Activated CD8-positive, alpha-beta memory T cell treated with anti-CD3 and anti-CD28 coated beads for 48 hours (primary cell): ENCODE data around the gene UGT1A5.

Experiments used
- DNase-seq, 3 experiments: peaks; one replicate each; pipeline ENCODE4 v3.0.0-alpha.2; 2020; ENCODE audit warnings: low read depth in 2 of 3, low spot score in 2 of 3

The UGT1A5 gene

DNA sequence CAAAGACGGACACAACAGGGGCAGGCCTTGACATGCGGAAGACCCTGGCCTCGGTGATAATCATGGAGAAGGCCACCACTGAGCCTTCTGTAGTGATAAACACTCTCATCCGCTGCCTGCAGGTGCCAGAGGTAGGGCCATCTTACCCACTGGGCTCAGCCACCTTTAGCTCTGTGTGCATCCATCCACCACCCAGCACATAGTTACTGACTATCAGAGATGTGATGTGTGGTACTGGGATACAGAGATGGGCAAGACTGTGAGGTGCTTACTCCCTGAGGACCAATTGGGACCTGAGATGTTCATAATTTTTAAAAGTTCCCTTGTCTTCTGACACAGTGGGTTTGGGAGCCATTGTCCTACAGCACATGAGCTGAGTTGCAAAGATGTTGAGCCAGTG, 67.0 kb downstream of the UGT1A5 start:
- DNase-seq: no peak

DNA sequence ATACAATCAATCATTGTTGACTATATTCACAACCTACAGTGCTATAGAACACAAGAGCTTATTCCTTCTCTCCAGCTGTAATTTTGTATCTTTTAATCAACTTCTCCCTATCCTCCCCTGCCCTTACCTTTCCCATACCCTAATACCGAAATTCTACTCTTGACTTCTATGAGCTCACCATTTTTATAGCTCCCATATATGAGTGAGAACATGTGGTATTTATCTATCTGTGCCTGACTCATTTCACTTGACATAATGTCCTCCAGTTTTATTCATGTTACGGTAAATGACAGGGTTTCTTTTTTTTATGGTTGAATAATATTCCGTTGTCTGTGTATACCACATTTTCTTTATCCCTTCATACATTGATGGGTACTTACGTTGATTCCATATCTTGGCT, 68.1 kb downstream of the UGT1A5 start:
- DNase-seq: no peak

DNA sequence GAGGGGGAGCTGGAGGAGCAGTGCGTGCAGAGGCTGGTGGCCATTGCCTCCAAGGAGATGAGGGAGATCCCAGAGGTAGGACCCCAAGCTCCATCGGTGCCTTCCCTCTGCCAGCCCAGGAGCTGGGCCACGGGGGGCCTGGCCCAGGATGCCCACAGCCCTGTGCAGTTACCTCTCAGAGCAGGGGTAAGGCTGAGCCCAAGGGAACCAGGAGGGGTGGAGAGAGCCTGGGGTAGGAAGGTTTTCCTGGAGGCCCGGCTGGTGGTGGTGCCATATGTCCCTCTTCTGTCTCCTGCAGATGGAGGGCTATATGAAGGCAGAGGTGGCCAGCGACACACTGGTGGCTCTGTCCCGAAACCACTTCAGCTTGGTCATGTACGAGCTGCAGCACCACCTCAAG, 76.8 kb downstream of the UGT1A5 start:
- DNase-seq: no peak

DNA sequence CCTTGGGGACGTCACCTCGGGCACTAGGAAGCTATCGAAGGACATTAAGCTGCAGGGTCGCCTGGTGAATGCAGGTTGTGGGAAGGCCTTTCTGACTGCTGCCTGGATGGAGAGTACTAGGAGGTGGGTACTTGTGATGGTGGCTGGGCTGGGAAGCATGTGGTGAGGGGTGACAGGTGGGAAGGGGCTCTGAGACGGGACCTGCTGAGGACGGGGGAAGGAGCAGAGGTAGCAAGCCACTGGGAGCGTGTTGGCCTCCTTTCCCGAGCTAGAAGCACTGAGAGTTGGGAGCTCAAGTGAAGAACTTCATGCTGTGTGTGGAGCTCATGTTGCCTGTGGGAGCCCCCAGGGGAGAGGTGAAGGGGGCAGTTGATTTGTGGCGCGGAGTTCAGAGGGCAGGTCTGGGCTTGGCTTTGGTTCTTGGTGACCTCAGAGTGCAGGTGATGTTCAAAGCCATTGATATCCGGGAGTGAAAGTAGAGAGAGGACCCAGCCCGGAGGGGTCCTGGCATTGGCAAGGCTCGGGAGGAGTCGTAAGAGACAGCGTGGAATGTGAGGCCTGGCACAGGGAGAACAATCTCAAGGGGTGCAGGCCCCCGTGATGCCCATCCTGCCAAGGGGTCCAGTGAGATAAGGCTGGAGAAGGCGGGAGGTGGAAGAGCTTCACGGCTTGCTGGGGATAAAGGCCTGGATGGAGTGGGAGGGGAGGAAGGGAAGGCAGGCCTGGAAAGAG, 78.6 kb downstream of the UGT1A5 start:
- DNase-seq: no peak

DNA sequence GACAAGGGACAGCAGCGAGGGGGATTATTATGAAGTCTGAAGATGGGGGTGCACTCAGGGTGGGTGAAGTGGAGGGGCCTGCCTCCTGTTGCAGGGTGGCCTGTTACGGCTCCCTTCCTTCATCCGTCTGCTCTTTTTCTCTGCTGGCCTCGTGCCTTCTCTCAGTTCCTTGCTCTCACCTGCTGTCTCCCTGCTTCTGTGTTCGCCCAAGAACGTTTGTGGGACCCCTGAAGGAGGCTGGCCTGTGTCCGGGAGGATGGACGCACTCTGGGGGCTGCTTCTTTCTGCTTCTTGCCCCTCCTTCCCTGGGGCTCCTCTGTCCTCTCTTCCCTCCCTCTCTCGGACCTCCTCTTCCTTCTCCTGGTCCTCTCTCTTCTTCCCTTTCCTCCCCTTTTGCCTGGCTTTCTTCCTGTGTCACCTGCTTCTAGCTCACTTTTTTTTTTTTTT, 79.2 kb downstream of the UGT1A5 start:
- no peak for DNase-seq

DNA sequence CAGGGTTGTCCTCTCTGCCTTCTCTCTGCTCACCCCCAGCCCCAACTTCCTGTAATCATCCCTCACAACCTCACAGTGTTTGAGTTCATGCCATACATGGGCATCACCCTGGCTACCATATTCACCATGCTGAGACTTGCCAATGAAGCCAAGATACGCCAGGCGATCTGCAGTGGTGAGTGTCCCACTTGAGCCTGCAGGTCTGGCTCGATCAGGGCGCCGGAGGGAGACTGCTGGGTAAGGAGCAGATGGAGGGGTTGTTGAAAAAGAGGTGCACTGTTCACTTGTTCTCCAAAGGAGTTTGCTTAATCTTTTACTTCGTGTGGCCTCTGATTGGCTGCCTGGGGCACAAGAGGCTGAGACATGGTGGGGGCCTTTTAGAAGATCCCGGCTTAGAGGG, 80.0 kb downstream of the UGT1A5 start:
- DNase-seq: no peak

DNA sequence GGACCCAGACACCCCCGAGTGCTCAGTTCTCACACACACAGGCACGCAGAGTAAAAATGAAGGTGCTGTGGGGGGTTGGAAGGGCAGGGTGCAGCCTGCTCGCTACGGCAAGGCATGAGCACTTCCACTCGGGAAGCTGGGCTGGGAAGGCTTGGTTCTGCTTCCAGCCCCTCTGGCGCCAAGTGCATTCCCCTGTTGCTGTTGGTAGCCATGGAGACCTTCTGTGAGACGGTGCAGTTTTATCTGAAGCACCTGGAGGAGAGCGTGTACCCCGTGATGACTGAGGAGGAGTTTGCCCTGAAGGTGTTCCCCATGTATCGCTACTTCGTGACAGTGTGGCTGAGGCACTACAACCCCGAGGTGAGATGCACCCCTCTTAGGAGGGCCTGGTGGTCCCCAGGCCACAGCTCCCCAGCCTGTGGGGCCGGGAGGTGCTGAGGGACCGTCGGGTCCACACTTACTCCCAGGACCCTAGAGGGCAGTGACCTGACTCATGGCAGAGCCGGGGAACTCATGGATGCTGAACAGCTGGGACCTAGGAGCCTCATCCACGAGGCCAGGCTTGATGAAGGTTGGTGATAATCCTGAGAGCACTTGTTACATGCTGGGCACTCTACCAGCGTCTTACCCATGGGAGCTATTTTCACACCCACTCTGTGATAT, 80.9 kb downstream of the UGT1A5 start:
- no peak for DNase-seq

DNA sequence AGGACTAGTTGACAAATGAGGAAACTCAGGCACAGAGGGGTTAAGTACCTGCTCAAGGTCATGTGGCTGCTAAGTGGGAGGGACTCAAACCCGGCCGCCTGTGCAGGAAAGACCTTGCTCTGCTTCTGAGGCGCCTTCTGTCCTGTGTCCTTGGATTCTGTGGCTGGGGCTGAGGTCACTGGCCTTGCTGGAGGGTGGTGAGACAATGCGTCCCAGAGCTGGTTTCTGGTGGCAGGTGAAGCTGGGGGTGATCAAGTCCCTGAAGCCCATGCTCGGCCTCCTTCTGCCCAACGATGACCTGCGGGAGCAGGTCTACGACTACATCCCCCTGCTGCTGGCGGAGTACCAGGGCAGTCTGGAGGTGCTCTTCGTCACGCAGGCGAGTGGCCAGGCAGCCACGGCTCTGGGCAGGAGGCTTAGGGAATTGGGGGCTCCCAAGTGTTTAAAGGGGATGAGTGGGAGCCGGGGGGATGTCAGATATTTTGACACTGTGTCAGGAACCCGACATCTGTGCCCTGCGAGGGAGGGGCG, 81.5 kb downstream of the UGT1A5 start:
- no peak for DNase-seq

DNA sequence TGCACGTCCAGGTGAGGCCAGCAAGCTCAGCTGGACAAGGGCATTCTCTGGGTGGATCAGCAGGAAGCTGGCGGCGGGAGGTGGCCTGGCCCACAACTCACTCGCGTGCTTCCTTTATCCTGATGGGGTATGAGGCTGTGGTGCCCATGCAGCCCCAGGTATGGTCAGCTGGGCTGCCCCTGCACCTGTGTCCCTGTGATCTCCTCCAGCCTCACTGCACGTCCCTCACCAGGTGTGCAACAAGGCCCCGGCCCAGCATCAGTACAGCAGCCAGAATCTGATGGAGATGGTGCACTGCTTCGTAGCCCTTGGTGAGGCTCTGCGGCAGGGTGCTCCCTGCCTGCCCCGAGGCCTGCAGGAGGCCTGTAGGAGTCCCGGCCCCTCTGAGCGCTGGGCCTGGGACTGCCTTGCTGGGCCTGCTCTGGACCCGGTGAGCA, 83.0 kb downstream of the UGT1A5 start:
- no peak for DNase-seq

DNA sequence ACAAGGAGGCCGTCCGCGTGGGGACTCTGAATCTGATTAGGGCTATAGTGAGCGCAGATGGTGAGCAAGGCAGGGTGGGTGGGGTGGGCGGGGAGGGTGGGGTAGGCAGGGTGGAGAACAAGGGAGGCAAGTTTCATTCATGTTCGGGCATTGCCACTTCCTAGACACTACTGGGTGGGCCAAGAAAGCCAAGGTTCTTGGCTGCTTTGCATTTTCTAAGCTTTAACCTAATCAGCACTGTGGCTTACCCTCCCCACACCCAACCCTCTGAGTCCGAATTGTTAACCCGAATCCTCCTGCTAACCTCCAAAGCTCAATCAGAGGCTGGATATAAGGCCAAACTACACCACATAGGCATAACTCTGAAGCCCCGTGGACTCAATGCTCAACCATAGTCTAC, 83.5 kb downstream of the UGT1A5 start:
- DNase-seq: no peak

DNA sequence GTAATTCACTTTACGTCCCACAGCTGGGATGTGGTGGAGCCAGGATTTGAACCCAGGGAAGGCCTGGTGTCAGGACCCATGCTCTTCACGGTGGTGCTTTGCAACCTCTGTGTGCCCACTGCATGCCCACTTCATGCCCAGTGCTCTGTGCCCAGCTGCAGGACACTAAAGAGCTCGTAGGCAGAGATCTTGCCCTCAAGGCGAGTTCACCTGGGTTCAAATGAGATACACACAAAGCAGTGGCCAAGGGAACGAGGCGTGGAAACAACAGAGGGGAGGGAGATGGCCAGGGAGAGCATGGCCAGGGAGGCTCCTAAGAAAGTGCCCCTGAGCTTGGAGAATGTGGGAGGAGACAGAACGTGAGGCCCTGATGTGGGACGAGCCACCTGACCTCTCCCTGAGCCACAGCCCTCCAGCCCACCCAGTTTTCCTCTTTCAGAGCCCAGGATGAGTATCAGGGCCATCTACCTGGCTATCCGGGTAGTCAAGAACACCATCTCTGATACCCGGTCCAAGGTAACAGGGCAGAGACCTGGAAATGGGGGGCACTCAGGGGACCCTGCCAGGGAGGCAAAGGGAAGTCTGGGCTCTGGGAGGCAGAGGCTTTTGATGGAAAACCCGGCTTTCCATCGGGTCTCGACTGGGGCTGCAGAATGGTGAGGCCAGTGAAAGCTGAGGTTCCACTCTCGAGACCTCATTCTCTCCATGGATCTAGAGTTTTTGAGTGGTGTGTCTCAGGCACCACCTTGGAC, 85.8 kb downstream of the UGT1A5 start:
- no peak for DNase-seq

DNA sequence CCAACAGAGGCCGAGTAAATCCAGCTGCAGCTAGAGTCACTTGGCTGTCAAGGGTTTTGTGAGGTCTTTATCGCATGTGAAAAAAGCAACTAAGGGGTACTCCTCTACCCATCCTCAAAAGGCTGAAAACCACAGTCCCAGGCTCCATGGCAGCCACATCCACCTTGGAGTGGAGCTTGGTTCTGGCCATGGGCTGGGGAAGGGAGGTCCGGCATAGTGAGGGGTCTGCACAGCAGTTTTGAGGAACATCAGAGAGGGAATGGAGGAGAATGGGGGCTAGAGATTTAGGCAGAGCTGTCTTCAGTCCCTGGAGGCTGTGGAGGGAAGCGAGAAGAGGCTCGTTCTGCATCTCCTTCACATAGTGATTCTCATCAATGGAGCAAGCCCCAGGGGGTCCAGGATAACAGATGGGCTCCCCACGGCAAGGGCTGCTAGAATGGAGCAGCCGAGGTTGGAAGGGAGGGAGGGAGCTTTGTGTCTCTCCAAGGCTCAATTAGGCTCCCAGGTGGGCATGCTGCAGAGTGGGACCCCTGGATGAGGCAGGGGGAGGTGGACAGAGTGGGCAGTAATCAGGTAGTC, 86.5 kb downstream of the UGT1A5 start:
- DNase-seq: no peak

DNA sequence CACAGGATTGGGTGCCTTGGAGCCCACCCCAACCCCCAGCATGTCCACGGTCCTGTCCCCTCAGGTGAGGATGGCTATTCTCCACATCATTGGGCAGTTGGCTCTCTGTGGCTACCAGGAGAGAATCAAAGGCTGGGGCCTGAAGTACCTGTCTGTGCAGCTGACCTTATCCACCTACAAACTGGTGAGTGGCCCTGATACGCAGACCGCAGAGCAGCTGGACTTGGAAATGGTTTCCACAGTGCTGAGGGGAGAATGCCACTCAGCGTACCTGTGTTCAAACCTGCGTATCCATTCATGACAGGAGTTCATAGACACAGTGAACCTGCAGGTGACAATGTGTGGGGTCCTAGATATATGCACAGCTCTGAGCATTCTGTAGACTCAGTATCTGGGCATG, 87.0 kb downstream of the UGT1A5 start:
- no peak for DNase-seq

DNA sequence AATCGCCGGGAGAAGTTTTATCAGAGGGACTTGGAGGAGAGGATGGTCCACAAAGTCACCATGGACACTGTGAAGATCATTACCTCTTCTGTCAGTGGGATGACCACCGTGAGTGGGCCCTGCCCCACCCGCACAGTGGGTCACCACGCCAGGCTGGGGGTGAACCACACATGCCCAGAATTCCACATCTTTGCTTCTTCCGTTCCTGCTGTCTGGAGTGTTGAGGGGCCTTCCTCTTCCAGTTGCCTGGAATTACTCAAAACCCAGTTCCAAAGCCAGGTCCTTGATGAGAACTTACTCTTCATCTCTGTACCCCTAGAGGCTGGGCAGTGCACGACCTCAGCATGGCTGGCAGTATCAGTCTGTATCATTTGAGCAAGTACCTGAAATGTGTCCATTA, 87.5 kb downstream of the UGT1A5 start:
- no peak for DNase-seq

DNA sequence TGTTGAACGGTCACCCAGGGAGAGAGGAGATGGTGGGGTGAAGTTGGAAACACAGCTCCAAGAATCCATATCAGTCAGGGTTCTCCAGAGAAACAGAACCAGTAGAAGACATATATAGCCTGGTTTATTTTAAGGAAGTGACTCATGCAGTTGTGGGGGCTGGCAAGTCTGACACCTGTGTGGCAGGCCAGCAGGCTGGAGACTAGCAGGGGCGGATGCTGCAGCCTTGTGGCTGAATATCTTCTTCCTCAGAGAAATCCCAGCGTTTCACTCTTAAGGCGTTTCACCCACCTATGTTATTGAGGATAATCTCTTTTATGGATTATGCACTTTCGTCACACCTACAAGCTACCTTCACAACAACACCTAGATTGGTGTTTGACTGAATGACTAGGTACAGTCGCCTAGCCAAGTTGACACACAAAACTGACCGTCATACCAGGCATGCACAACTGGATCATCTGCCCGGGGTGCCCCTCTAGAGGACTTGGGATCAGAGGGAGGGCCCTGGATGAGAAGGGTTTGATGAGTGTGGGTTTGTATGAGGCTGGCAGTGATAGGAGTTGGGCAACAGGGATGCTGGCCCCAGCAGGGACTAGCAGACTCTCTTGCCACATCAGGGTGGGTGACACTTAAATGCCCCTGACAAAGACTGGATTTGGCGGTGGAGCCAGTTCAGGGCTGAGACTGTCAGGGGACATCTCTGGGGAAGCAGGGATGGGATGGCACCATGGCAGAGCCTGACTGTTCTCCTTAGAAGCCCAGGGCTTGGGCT, 88.8 kb downstream of the UGT1A5 start:
- DNase-seq: no peak

DNA sequence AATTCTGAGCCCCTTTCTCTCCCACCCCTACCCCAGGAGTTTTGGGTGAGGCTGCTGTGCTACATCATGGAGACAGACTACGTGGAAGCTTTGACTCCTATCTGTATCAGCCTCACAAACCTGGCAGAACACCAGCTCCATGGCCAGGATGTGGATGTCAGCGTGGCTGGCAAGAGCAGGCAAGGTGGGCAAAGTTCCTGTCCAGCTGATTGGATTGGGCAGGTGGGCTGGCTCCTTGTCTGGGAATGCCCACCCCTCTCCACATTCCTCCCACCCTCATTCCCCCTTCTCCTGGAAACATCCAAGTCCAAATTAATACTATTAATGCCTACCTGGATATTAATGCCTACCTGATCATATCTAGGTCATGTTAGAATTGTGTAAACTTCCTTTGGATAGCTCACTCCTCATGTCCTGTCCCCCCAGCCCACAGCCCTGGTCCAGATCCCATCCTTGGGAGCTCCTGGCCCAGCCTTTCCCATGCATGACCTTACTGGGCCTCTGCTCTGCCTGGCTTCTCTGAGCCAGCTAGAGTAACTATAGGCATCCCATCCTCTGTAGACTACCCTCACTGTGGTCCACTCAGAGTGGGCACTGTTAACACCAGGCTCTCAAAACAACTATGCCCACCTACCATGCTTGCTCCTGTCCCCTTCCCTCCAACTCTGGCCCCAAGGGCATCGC, 89.6 kb downstream of the UGT1A5 start:
- DNase-seq: no peak

DNA sequence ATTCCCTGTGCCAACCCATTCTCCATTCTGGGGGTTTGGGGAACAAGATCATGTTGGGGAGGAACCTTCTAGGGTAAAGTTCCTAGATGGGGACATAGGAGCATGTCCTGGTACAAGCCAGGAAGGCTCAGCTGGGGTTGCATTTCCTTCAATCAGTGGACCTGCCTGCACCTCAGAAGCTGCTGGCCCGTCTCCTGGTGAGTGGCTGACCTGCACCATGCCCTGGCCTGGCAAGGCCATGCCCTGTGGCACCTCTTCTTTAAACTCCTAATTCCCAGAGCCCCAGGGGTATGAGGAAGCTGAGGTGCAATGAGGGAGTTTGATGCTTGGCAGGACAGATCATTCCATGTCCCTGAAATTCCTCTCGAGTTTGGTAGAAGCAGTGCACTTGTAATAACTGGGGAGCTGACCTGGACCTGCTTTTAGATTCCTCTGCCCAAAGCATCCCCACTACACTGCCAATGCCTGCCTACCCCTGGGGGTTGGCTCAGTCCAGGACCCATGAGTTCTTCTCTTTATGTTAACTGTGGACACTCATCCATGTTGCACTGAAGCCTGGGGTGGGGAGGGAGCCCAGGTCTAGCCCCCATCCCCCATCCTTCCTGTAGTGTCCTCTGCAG, 90.7 kb downstream of the UGT1A5 start:
- DNase-seq: no peak

DNA sequence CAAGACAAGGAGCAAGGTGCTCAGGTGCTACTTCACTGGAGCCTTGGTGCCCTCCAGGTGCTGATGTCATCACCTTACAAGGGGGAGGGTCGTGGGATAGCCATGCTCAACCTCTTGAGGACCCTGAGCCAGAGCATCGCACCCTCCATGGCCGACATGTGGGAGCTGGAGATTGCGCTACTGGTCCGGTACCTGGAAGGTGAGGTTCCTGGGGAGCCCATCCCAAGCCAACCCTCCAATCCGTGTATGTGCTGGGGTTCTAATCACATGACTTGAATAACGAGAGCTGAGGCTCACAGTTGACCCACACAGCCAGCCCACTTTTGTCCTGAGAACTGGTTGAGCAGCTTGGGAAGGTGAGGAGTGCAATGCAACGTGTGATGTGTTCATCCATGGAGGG, 91.3 kb downstream of the UGT1A5 start:
- no peak for DNase-seq

DNA sequence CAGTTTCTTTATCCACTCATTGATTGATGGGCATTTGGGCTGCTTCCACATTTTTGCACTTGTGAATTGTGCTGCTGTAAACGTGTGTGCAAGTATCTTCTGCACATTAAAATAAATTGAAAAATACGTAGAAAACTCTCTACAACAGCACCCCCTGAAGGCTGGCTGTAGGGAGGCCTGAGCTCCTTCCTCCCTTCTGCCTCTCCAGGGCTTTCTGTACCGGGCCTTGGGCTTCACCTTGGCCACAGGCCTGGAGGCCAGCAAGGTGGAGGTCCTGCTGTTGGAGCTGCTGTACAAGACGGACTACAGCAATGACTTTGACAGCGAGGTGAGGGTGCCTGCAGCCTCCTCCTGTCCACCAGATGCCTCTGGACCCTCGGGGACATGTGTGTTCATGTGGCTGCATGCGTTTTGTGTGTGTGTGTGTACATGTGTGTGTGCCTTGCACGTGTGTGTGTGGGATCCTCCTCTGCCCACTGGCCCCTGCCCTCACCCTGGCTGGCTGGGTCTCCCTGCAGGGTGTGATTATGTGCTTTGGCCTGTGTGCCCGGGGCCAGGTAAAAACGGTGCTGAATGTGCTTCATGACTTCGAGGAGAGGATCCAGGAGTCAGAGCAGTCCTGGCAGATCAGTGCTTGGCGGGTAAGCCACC, 94.6 kb downstream of the UGT1A5 start:
- no peak for DNase-seq
